HL-60/S4 treated with phorbol 12-myristate 13-acetate at 8.2 ng/mL for 4 days and 3 days (cell line): ENCODE results near the gene KDM5C.

Experiments used
- in situ Hi-C: fragments of 300-500 bp; cut with MboI; formaldehyde crosslinking; loops from 2 replicates; pipeline ENCODE4 v1.15.0; 2022; ENCODE audit warnings: low sequenced_read_pairs

KDM5C gene

GRCh38 chrX:53224860-53225797 lies at the start of gene KDM5C:
TSS of gene KDM5C (minus strand) at chrX:53225207. CDS start at chrX:53224889, 318 bp downstream.
- in situ Hi-C loops: loop anchor here (25.0 kb wide), 1 partner anchor 337 kb away; no protein-coding TSS in a partner anchor

- in situ Hi-C loops: no loop called here
These were observed 47.9 kb upstream of the KDM5C start for GRCh38 chrX:53272808-53273337.

- in situ Hi-C loops: no loop called here
These were observed 44.6 kb upstream of the KDM5C start for GRCh38 chrX:53269536-53270107.

GRCh38 chrX:53268173-53268572 lies 43.2 kb upstream of the KDM5C start:
- in situ Hi-C loops: no loop called here

GRCh38 chrX:53266914-53267313 lies 41.9 kb upstream of the KDM5C start:
- in situ Hi-C loops: no loop called here

GRCh38 chrX:53265771-53266574 lies 41.0 kb upstream of the KDM5C start:
- in situ Hi-C loops: no loop called here

- in situ Hi-C loops: no loop called here
These were observed 38.6 kb upstream of the KDM5C start for GRCh38 chrX:53263597-53264094.

- in situ Hi-C loops: no loop called here
These were observed 37.9 kb upstream of the KDM5C start for GRCh38 chrX:53262918-53263394.

GRCh38 chrX:53262189-53262917 lies 37.3 kb upstream of the KDM5C start:
- in situ Hi-C loops: no loop called here

GRCh38 chrX:53261355-53261972 lies 36.5 kb upstream of the KDM5C start:
- in situ Hi-C loops: no loop called here

GRCh38 chrX:53260836-53261235 lies 35.8 kb upstream of the KDM5C start:
- in situ Hi-C loops: no loop called here

- in situ Hi-C loops: no loop called here
These were observed 32.8 kb upstream of the KDM5C start for GRCh38 chrX:53257670-53258423.

- in situ Hi-C loops: no loop called here
These were observed 32.2 kb upstream of the KDM5C start for GRCh38 chrX:53257166-53257565.

GRCh38 chrX:53256446-53257041 lies 31.5 kb upstream of the KDM5C start:
- in situ Hi-C loops: no loop called here

- in situ Hi-C loops: no loop called here
These were observed 30.8 kb upstream of the KDM5C start for GRCh38 chrX:53255738-53256191.

- in situ Hi-C loops: no loop called here
These were observed 29.8 kb upstream of the KDM5C start for GRCh38 chrX:53254570-53255461.

- in situ Hi-C loops: no loop called here
These were observed 28.4 kb upstream of the KDM5C start for GRCh38 chrX:53253293-53254020.
